Testis (tissue), 3 donors: ENCODE data around the gene H2BK1. TPM values are rescaled to one million over a fixed set of nuclear protein-coding genes. Genes with fewer than 3 reads are reported as not detected.

ENCODE experiments used
- DNase-seq: peaks from one replicate; pipeline ENCODE4 v3.0.0-alpha.2; 2019
- H3K27ac ChIP-seq, 2 donors: fragments of 200-600 bp; sonication (generic); one replicate each; pipeline ENCODE4 v1.5.1; 2019
- H3K27me3 ChIP-seq: fragments of 200-600 bp; sonication (generic); one replicate; pipeline ENCODE4 v1.5.1; 2019
- H3K36me3 ChIP-seq: fragments of 200-600 bp; sonication (generic); one replicate; pipeline ENCODE4 v1.5.1; 2017; ENCODE audit warnings: low read depth; ENCODE audit errors: missing control alignments
- H3K4me1 ChIP-seq: fragments of 200-600 bp; sonication (generic); one replicate; pipeline ENCODE4 v1.5.1; 2019
- H3K4me3 ChIP-seq, 2 donors: fragments of 200-600 bp; sonication (generic); one replicate each; pipeline ENCODE4 v1.5.1; 2017 to 2019
- H3K9me3 ChIP-seq: fragments of 200-600 bp; sonication (generic); one replicate; pipeline ENCODE4 v1.5.1; 2017
- CTCF ChIP-seq, 3 experiments: fragments of 450-650 bp in 2 of 3; fragments of 200-600 bp in 1 of 3; sonication (generic) in 1 of 3; IDR thresholded peaks; one replicate each; pipeline ENCODE4 v1.5.1; 2016 to 2019; ENCODE audit warnings: antibody characterized with exemption in 3 of 3, mild to moderate bottlenecking in 2 of 3, moderate library complexity in 1 of 3
- POLR2A ChIP-seq: fragments of 450-650 bp; IDR thresholded peaks from one replicate; pipeline ENCODE4 v1.6.1; 2017; ENCODE audit warnings: antibody characterized with exemption, mild to moderate bottlenecking, moderate library complexity
- WGBS, 2 donors: methylation state at CpG; one replicate each; pipeline ENCODE4 v1.1.5; 2018; 5-methylcytosine and 5-hydroxymethylcytosine counted together
- intact Hi-C: fragments of 100-400 bp; cut with DNase I; formaldehyde crosslinking; loops from one replicate; pipeline ENCODE4 v1.15.1; 2023; ENCODE audit warnings: low total_unique reads
- polyA plus RNA-seq: library from polyadenylated mRNA; stranded (reverse); fragments of 350-450 nt; fragmentation: Illumina TruSeq; extraction: RNeasy Lipid Tissue Mini Kit (QIAGEN cat#74804); gene quantifications from one replicate; pipeline ENCODE4 v1.2.3, GENCODE V29; 2014; ENCODE audit warnings: low read depth, low replicate concordance; ENCODE audit not compliant: insufficient read depth
- total RNA-seq, 2 donors: library from RNA; depleted of rRNA; stranded (reverse); fragments of >200 nt; gene quantifications; one replicate each; pipeline ENCODE4 v1.2.3, GENCODE V29; 2016

The H2BK1 gene
- total and polyA plus RNA-seq, 3 donors from 2014 or later, result not detected

GRCh38 chr7:151173386-151174245 lies 36.7 kb downstream of the H2BK1 start:
- 65 to 74% methylated on average over 25 to 43 of the region's 43 CpGs for WGBS, 2 donors
- DNase-seq, result no peak
- no peaks in the 10 kb centered on the region for H3K27me3 ChIP-seq
- TF ChIP-seq CTCF (IDR thresholded peaks at IDR 0.05) (no peak), POLR2A (no peak)
- no peaks in the 10 kb centered on the region for H3K36me3 ChIP-seq
- peak overlapping the region in 1 of 2 donors; percentile 56 for H3K4me3 ChIP-seq
- intact Hi-C loops, result loop anchor here (10.0 kb wide), 1 partner anchor 49 kb away; no protein-coding TSS in a partner anchor
- H3K27ac ChIP-seq, result no peak overlapping the region
- no peaks in the 10 kb centered on the region for H3K9me3 ChIP-seq
- H3K4me1 ChIP-seq, result no peaks in the 10 kb centered on the region

GRCh38 chr7:151172273-151173141 lies 37.8 kb downstream of the H2BK1 start:
- Histone ChIP-seq H3K27me3 (no peaks in the 10 kb centered on the region), H3K36me3 (no peaks in the 10 kb centered on the region), H3K9me3 (no peaks in the 10 kb centered on the region), H3K4me3 (no peak overlapping the region), H3K4me1 (no peaks in the 10 kb centered on the region), H3K27ac (no peak overlapping the region)
- TF ChIP-seq POLR2A (no peak), CTCF (IDR thresholded peaks at IDR 0.05) (peak; percentile 100)
- 16 to 28% methylated on average over 23 to 42 of the region's 42 CpGs for WGBS, 2 donors
- DNase-seq, result peak; percentile 87
- intact Hi-C loops, result loop anchor here (10.0 kb wide), 1 partner anchor 48 kb away; no protein-coding TSS in a partner anchor

- no peaks in the 10 kb centered on the region for H3K9me3 ChIP-seq
- no peak overlapping the region for H3K27ac ChIP-seq
- no peaks in the 10 kb centered on the region for H3K4me1 ChIP-seq
- H3K4me3 ChIP-seq, result no peak overlapping the region
- H3K27me3 ChIP-seq, result no peaks in the 10 kb centered on the region
- intact Hi-C loops, result no loop called here
- no peaks in the 10 kb centered on the region for H3K36me3 ChIP-seq
- no peak for DNase-seq
- WGBS, 2 donors, result 43 to 49% methylated on average over 10 of the region's 10 CpGs
- TF ChIP-seq POLR2A (no peak), CTCF (IDR thresholded peaks at IDR 0.05) (no peak)
Observed at GRCh38 chr7:151168787-151169162, 41.5 kb downstream of the H2BK1 start.

GRCh38 chr7:151168003-151168786 lies 42.1 kb downstream of the H2BK1 start:
- H3K4me1 ChIP-seq, result no peaks in the 10 kb centered on the region
- H3K27me3 ChIP-seq, result no peaks in the 10 kb centered on the region
- 5 to 6% methylated on average over 38 to 50 of the region's 52 CpGs for WGBS, 2 donors
- DNase-seq, result peak; percentile 35
- H3K9me3 ChIP-seq, result no peaks in the 10 kb centered on the region
- no peak overlapping the region for H3K27ac ChIP-seq
- H3K36me3 ChIP-seq, result no peaks in the 10 kb centered on the region
- H3K4me3 ChIP-seq, result peak overlapping the region; percentile 47 to 53
- intact Hi-C loops, result no loop called here
- TF ChIP-seq CTCF (IDR thresholded peaks at IDR 0.05) (peak; percentile 33 to 65 (median 34)), POLR2A (no peak)
